Adrenal gland (tissue), 12 donors: ENCODE data around the gene RPL12. TPM values are rescaled to one million over a fixed set of nuclear protein-coding genes. Genes with fewer than 3 reads are reported as not detected.
A peak's percentile ranks its signal among the peaks of the same experiment; 100 is the strongest.

Experiments used
- DNase-seq, 7 donors: peaks; one replicate each; pipeline ENCODE4 v3.0.0-alpha.2; 2019 to 2020
- H3K27ac ChIP-seq, 5 donors: fragments of 200-600 bp; sonication (generic) in 4 of 5; 1 replicate in 3 of 5; 2 replicates in 2 of 5; pipeline versions ENCODE4 v1.5.1 to v1.8.0; 2016 to 2020; ENCODE audit warnings: mild to moderate bottlenecking in 1 of 5
- H3K27me3 ChIP-seq: fragments of 200-600 bp; 2 replicates; pipeline ENCODE4 v1.8.0; 2021
- H3K36me3 ChIP-seq, 2 donors: fragments of 200-600 bp; replicated peaks in 1 of 2; 1 replicate in 1 of 2; 2 replicates in 1 of 2; pipeline versions ENCODE4 v1.5.1 to v1.8.0; 2018 to 2022
- H3K4me1 ChIP-seq, 2 donors: fragments of 200-600 bp; replicated peaks in 1 of 2; 1 replicate in 1 of 2; 2 replicates in 1 of 2; pipeline versions ENCODE4 v1.5.1 to v1.8.0; 2018 to 2021
- H3K4me3 ChIP-seq, 4 donors: fragments of 200-600 bp; sonication (generic) in 3 of 4; one replicate each; pipeline ENCODE4 v1.5.1; 2016 to 2018
- H3K9me3 ChIP-seq, 3 donors: fragments of 200-600 bp; sonication (generic) in 1 of 3; replicated peaks in 1 of 3; 1 replicate in 2 of 3; 2 replicates in 1 of 3; pipeline versions ENCODE4 v1.5.1 to v1.8.0; 2016 to 2021
- CTCF ChIP-seq, 6 experiments: fragments of 450-650 bp in 4 of 6; fragments of 200-600 bp in 2 of 6; sonication (generic) in 1 of 6; IDR thresholded peaks; 1 replicate in 5 of 6; 2 replicates in 1 of 6; pipeline versions ENCODE4 v1.5.1 to v1.8.0; 2016 to 2021; ENCODE audit warnings: antibody characterized with exemption in 6 of 6, mild to moderate bottlenecking in 2 of 6, moderate library complexity in 1 of 6
- POLR2A ChIP-seq, 2 donors: fragments of 450-650 bp; IDR thresholded peaks; one replicate each; pipeline ENCODE4 v1.6.1; 2017; ENCODE audit warnings: antibody characterized with exemption in 2 of 2, mild to moderate bottlenecking in 2 of 2, moderate library complexity in 1 of 2
- WGBS, 4 donors: extraction: QIAGEN DNeasy Blood & Tissue Kit in 2 of 4; methylation state at CpG; one replicate each; pipeline versions ENCODE4 v1.1.5 to v1.1.7; 2013 to 2017; 5-methylcytosine and 5-hydroxymethylcytosine counted together
- intact Hi-C, 2 donors: fragments of 100-400 bp; cut with DNase I; formaldehyde crosslinking; loops; one replicate each; pipeline versions ENCODE4 v1.14.1 to v1.15.0; 2022 to 2023
- polyA plus RNA-seq, 3 donors: library from polyadenylated mRNA; stranded (reverse); fragments of 200-250 nt in 2 of 3; fragments of 350-450 nt in 1 of 3; fragmentation: Illumina TruSeq in 1 of 3; extraction: RNeasy Lipid Tissue Mini Kit (QIAGEN cat#74804) in 1 of 3; gene quantifications; one replicate each; pipeline ENCODE4 v1.2.3, GENCODE V29; 2013 to 2014
- total RNA-seq, 9 donors: library from RNA; depleted of rRNA in 4 of 9; stranded (reverse); fragments of >200 nt in 4 of 9; fragments of 120-200 nt in 1 of 9; fragmentation: NEBNext Ultra II Directional in 1 of 9; extraction: Animal tissue kit (Norgen Biotek cat#: 25700) in 1 of 9; gene quantifications; one replicate each; pipeline versions ENCODE4 v1.1.0 to v1.2.4, GENCODE V29; 2013 to 2023
- donor health status: healthy with polysubstance abuse.
- donor health status: Bipolar disorder and iron deficiency.
- donor health status: DM: yes; HTN: yes; CAD: no.
- donor health status: DM: no; HTN: no; CAD: no.
- donor health status: DM: no; HTN: no; CAD: no.
- donor health status: DM: yes; HTN: yes; CAD: no.

The RPL12 gene
- total and polyA plus RNA-seq, 12 donors, result 879 to 4,212 (median 1,523) TPM

GRCh38 chr9:127491516-127491915 is 40.3 kb upstream of the RPL12 start:
- Histone ChIP-seq H3K27ac (no peak overlapping the region), H3K27me3 (no peaks in the 10 kb centered on the region), H3K9me3 (no peaks in the 10 kb centered on the region), H3K4me1 (peaks cover 14 to 22% of the 10 kb centered on the region in 2 donors), H3K36me3 (peaks cover 0 to 37% of the 10 kb centered on the region in 2 donors), H3K4me3 (no peak overlapping the region)
- WGBS, 4 donors, result 89 to 92% (median 90%) methylated on average over 8 to 10 of the region's 10 CpGs; no CpG with 5 or more reads in 1 of the 4 donors
- DNase-seq, result no peak
- intact Hi-C loops, result no loop called here
- no peak for TF ChIP-seq CTCF (IDR thresholded peaks at IDR 0.05)
- TF ChIP-seq POLR2A (IDR thresholded peaks at IDR 0.05), result no peak

- Histone ChIP-seq H3K9me3 (no peaks in the 10 kb centered on the region), H3K36me3 (peaks cover 0 to 45% of the 10 kb centered on the region in 2 donors), H3K4me3 (no peak overlapping the region), H3K4me1 (peaks cover 9 to 14% of the 10 kb centered on the region in 2 donors), H3K27ac (no peak overlapping the region), H3K27me3 (no peaks in the 10 kb centered on the region)
- WGBS, 4 donors, result 88 to 97% (median 91%) methylated on average over 9 of the region's 9 CpGs
- intact Hi-C loops, result no loop called here
- no peak for DNase-seq
- TF ChIP-seq POLR2A (IDR thresholded peaks at IDR 0.05) (no peak), CTCF (IDR thresholded peaks at IDR 0.05) (no peak)
Measured at GRCh38 chr9:127490535-127491230, 39.5 kb upstream of the RPL12 start.

- intact Hi-C loops, result no loop called here
- H3K36me3 ChIP-seq, result peaks cover 0 to 50% of the 10 kb centered on the region in 2 donors
- no peak overlapping the region for H3K4me3 ChIP-seq
- H3K27me3 ChIP-seq, result no peaks in the 10 kb centered on the region
- peaks cover under 1 to 3% of the 10 kb centered on the region in 2 donors for H3K4me1 ChIP-seq
- no peak for DNase-seq
- 68 to 92% (median 75%) methylated on average over 5 to 22 of the region's 22 CpGs for WGBS, 4 donors
- no peak overlapping the region for H3K27ac ChIP-seq
- no peaks in the 10 kb centered on the region for H3K9me3 ChIP-seq
- no peak for TF ChIP-seq POLR2A (IDR thresholded peaks at IDR 0.05)
- peak in 1 of 6 experiments; percentile 5 for TF ChIP-seq CTCF (IDR thresholded peaks at IDR 0.05)
Measured at GRCh38 chr9:127489471-127490115, 38.4 kb upstream of the RPL12 start.

DNA sequence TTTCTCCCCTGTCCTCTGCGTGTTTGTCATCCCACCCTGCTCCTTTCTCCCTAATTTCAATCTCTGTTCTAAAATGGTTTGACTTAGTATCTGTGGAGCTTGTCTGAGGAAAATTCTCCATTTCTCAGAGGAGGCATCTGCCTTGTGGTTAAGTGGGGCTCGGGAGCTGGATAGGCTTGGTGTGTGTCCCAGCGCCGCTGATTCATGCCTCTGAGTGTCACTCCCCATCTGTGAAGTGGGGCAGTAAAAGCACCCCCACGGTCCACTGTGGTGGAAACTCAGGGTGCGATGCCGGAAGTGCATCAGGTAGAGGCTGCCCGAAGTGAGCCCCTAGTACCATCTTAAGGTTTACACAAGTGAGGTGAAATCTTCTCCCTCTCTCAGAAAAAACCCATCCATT is 37.7 kb upstream of the RPL12 start:
- intact Hi-C loops, result no loop called here
- Histone ChIP-seq H3K27ac (no peak overlapping the region), H3K9me3 (no peaks in the 10 kb centered on the region), H3K4me3 (no peak overlapping the region), H3K36me3 (peaks cover 0 to 49% of the 10 kb centered on the region in 2 donors), H3K27me3 (no peaks in the 10 kb centered on the region), H3K4me1 (no peaks in the 10 kb centered on the region)
- TF ChIP-seq POLR2A (IDR thresholded peaks at IDR 0.05) (no peak), CTCF (IDR thresholded peaks at IDR 0.05) (no peak)
- WGBS, 4 donors, result 85 to 95% (median 86%) methylated on average over 8 of the region's 8 CpGs
- DNase-seq, result no peak
